Upper lobe of left lung (tissue), 4 donors: ENCODE data around the gene S100A1.

Experiments used
- CTCF ChIP-seq, 6 experiments: fragments of 450-650 bp in 4 of 6; fragments of 200-600 bp in 2 of 6; sonication (generic) in 2 of 6; IDR thresholded peaks; one replicate each; pipeline ENCODE4 v1.5.1; 2016 to 2019; ENCODE audit warnings: antibody characterized with exemption in 6 of 6
- POLR2AphosphoS5 ChIP-seq, 2 donors: sonication (generic); formaldehyde crosslinking; IDR thresholded peaks; one replicate each; pipeline ENCODE4 v1.5.1; 2017; ENCODE audit warnings: antibody characterized with exemption in 2 of 2

- TF ChIP-seq POLR2AphosphoS5 (IDR thresholded peaks at IDR 0.05) (no peak), CTCF (IDR thresholded peaks at IDR 0.05) (no peak)
These were observed 1.7 kb upstream of the S100A1 start for GRCh38 chr1:153626477-153626903.
